NCI-H187 (cell line): ENCODE data around the gene PACRG.

Experiments used
- DNase-seq, 2 experiments: peaks; one replicate each; lab custom pipeline; 2025; lab: John Stamatoyannopoulos, UW

The PACRG gene

DNA sequence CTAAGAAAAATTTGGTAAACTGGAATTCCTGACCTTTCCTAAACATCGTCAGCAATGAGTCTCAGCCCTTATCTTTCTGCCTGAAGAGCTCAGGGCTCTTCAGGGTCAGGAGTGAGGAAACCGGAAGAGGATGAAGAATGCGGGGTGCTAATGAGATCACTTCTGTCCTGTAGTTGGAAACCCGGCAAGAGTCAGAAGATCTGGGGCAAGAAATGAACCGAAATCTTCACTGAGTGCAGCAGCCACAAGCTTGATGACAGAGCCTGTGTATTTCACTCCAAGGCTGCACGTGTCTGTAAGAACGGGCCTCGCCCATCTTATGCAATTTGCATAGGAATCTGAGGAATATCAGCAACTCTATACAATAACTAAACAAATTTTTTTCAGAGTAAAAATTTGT is 626.3 kb downstream of the PACRG start:
- no peak for DNase-seq

DNA sequence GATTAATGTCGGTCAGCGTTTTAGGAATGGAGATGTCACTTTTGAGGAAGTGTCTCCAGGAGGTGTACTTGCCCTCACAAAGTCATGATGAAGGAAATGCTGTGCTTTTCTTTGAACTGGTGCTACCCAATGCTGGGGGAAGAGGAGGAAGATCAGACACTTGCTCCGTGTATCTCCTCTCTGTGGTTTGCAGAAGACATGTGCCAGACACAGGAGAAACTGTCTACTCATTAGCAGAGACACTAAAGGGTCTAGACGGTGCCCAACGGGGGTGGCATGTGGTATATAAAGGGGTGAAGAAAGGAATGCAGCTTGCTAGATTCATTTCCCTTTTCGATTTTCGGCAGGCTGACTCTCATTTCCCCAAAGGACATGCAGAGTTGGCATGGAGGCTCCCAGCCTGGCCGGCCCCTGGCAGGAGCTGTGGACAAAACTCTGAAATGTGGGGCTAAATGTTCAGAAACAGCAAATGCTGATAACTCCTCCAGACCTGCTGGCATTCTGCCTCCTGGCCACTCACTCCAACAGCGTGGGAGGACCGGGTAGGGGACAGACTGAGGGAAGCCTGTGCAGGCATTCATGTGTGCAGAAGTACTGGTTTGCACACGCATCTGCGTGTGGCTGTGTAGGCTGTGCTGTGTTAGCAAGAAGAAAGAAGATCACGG is 627.1 kb downstream of the PACRG start:
- no peak for DNase-seq

DNA sequence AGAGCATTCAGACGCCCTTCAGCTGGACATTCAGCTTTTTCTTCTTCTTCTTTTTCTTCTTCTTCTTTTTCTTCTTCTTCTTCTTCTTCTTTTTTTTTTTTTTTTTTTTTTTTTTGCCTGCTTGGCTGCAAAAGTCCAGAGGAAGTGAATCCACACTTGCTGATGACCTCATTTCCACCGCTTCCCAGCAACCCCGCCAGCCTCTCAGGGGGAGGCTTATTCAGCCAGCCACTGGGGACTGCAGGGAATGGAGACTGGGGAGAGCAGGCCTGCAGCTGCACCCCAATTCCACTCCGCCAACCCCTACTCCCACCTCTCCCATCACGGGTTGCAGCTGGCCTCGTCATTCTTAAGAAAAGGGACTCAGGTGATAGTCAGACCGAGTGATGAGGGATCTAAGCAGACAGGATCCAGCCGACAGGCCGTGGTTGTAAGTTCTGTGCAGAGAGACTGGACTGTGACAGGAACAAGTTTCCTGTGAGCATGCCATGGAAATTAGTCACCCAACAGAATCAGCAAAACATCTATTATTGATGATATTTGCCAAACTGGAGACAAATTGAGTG is 627.7 kb downstream of the PACRG start:
- no peak for DNase-seq

DNA sequence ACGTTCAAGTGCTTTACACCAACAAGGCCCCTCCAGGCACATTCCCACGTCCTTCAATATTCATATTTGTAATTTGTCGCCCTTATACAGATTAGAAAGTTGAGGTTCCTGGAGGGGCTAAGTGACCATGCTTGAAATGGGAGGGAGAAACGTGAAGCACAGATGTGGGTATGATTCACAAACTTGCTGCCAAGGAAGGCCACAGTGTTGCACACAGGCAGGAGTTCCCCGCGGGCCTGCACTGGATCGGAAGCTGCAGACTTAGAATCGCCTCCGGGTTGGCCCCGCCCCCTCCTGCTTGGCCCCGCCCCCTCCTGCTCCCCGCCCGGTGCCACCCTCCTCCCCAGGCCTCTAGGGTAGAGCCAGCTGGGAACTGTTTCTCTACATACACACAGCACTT is 628.5 kb downstream of the PACRG start:
- DNase-seq, result no peak

DNA sequence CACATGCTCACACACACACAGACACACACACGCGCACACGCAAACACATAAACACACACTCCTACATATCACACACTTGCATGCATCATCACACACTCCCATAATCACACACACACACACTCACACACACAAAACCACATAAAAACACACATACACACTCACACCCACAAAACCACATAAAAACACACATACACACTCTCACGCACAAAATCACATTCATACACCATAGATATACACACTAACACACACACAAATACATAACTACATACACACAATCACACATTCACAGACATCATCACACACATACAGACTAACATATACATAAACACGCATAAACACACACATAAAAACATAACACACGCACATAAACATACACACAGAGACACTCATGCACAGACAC is 629.0 kb downstream of the PACRG start:
- DNase-seq, result no peak

DNA sequence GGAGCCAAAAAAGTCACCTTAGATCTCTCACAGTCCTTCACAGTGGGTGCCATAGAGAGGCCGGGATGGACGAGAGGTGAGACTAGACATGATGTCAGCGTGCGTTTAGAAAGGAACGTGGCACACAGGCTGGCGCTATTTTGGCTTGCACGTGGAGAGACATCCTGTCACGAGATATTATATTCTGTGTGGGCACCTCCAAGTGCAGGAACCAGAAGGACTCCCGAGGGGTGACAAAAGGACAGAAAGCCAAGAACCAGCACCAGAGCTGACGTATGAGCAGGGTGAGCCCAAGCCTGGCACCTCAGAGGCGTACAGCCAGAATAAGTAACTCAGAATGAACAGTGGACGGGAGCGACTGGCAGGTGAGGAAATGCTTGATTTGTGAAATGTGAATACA is 636.9 kb downstream of the PACRG start:
- no peak for DNase-seq
